Astrocyte (in vitro differentiated cells and primary cell): Measurements from ENCODE around the gene KCTD19.

Experiments used
- CTCF ChIP-seq: IDR thresholded peaks from 2 replicates; pipeline ENCODE4 v1.5.1; 2011; ENCODE audit warnings: low read depth, mild to moderate bottlenecking, inconsistent platforms, low read length, moderate library complexity; ENCODE audit not compliant: insufficient read depth
- EZH2 ChIP-seq: IDR thresholded peaks from 2 replicates; pipeline ENCODE4 v1.6.1; 2012; ENCODE audit warnings: mild to moderate bottlenecking, low read length, inconsistent platforms; ENCODE audit not compliant: insufficient read depth

- TF ChIP-seq CTCF (peak; percentile 45), EZH2 (no peak)
Observed at GRCh38 chr16:67349172-67349571, 22.6 kb upstream of the KCTD19 start.
